MCF 10A (cell line): ENCODE measurements around the gene ADCY4. TPM values are rescaled to one million over a fixed set of nuclear protein-coding genes. Genes with fewer than 3 reads are reported as not detected.

Experiments used
- BruUV-seq: library from RNA; stranded (reverse); fragments of 400-500 nt; replicated peaks from 2 replicates; lab custom pipeline; 2021; lab: Mats Ljungman, UMichigan
- CTCF ChIA-PET: fragments of 300-600 bp; sonication (Branson Sonifier 250); formaldehyde crosslinking; extraction: SDS; loops from one replicate; lab custom pipeline; 2021; ENCODE audit warnings: antibody characterized with exemption, inconsistent platforms; lab: Yijun Ruan, JAX
- POLR2A ChIA-PET: fragments of 300-600, 350-650 bp; sonication (Branson Sonifier 250); formaldehyde crosslinking; extraction: SDS; loops from one replicate; lab custom pipeline; 2020; ENCODE audit warnings: antibody characterized with exemption, inconsistent platforms; lab: Yijun Ruan, JAX
- DNase-seq: peaks from one replicate; pipeline ENCODE4 v3.0.0-alpha.2; 2018; ENCODE audit not compliant: unreplicated experiment
- H3K27ac Mint-ChIP-seq: one replicate; pipeline ENCODE4 v1.8.0; 2022; ENCODE audit warnings: mild to moderate bottlenecking, low read depth, mixed read lengths; ENCODE audit not compliant: unreplicated experiment
- H3K27me3 Mint-ChIP-seq: one replicate; pipeline ENCODE4 v1.8.0; 2022; ENCODE audit warnings: mixed read lengths; ENCODE audit not compliant: insufficient read depth, unreplicated experiment
- H3K36me3 Mint-ChIP-seq: one replicate; pipeline ENCODE4 v1.8.0; 2022; ENCODE audit warnings: mild to moderate bottlenecking, moderate library complexity, mixed read lengths; ENCODE audit not compliant: insufficient read depth, unreplicated experiment
- H3K4me1 Mint-ChIP-seq: one replicate; pipeline ENCODE4 v1.8.0; 2022; ENCODE audit warnings: mixed read lengths; ENCODE audit not compliant: insufficient read depth, unreplicated experiment
- H3K4me3 Mint-ChIP-seq: one replicate; pipeline ENCODE4 v1.8.0; 2022; ENCODE audit warnings: mild to moderate bottlenecking, moderate library complexity, mixed read lengths; ENCODE audit not compliant: unreplicated experiment
- H3K9me3 Mint-ChIP-seq: one replicate; pipeline ENCODE4 v1.8.0; 2022; ENCODE audit warnings: mixed read lengths; ENCODE audit not compliant: unreplicated experiment
- CTCF ChIP-seq: fragments of 200-600 bp; IDR thresholded peaks from one replicate; pipeline ENCODE4 v1.8.0; 2022; ENCODE audit warnings: antibody characterized with exemption, mild to moderate bottlenecking; ENCODE audit not compliant: unreplicated experiment
- intact Hi-C: fragments of 100-400 bp; cut with micrococcal nuclease; formaldehyde crosslinking; loops from 2 replicates; pipeline ENCODE4 v1.14.1; 2022
- total RNA-seq: library from RNA; stranded (reverse); gene quantifications from 2 replicates; pipeline ENCODE4 v1.2.3, GENCODE V29; 2022

ADCY4 gene
- total RNA-seq, 1 experiment from 2014 or later, result not detected

- Mint-ChIP-seq H3K36me3 (peaks cover 17% of the 10 kb centered on the region), H3K4me1 (peaks cover 35% of the 10 kb centered on the region), H3K27me3 (no peaks in the 10 kb centered on the region), H3K9me3 (no peaks in the 10 kb centered on the region), H3K27ac (no peak within 1 kb of the TSS), H3K4me3 (peak within 1 kb of the TSS; percentile 69)
- peak; percentile 19 for TF ChIP-seq CTCF
- ChIA-PET CTCF (interaction anchor here (0.6 to 10.0 kb wide), 22 partner anchors 8 to 196 kb away, joined by 3 to 145 read pairs (median 7); partner anchors contain the start of genes CBLN3, DHRS1, IPO4 and KHNYN), POLR2A (interaction anchor here (0.6 to 7.2 kb wide), 17 partner anchors 11 to 219 kb away, joined by 3 to 101 read pairs (median 5); partner anchors contain the start of genes CBLN3, DHRS1, IRF9 and KHNYN)
- intact Hi-C loops, result no loop called here
- BruUV-seq, result no TSS peak
- peak; percentile 72 for DNase-seq
Measured at GRCh38 chr14:24310646-24311604, 23.9 kb downstream of the ADCY4 start, which contains the start of gene LTB4R. LTB4R (plus strand) TSS chr14:24311502; CDS start chr14:24315652, 4,150 bp downstream.

- no peaks in the 10 kb centered on the region for H3K9me3 Mint-ChIP-seq
- no peak for TF ChIP-seq CTCF
- peaks cover 35% of the 10 kb centered on the region for H3K4me1 Mint-ChIP-seq
- H3K4me3 Mint-ChIP-seq, result peak overlapping the region; percentile 69
- H3K27me3 Mint-ChIP-seq, result no peaks in the 10 kb centered on the region
- ChIA-PET CTCF (interaction anchor here (0.6 to 10.0 kb wide), 24 partner anchors 9 to 504 kb away, joined by 3 to 145 read pairs (median 6); partner anchors contain the start of genes CBLN3, DHRS1, IPO4 and KHNYN), POLR2A (interaction anchor here (0.7 to 7.2 kb wide), 20 partner anchors 11 to 1601 kb away, joined by 3 to 101 read pairs (median 4); partner anchors contain the start of genes CBLN3, CHMP4A, DHRS1 and IRF9)
- intact Hi-C loops, result no loop called here
- H3K36me3 Mint-ChIP-seq, result peaks cover 21% of the 10 kb centered on the region
- BruUV-seq, result no TSS peak
- no peak overlapping the region for H3K27ac Mint-ChIP-seq
- no peak for DNase-seq
Measured at GRCh38 chr14:24310265-24310645, 24.6 kb downstream of the ADCY4 start.

- H3K27ac Mint-ChIP-seq, result no peak within 1 kb of the TSS
- H3K4me3 Mint-ChIP-seq, result peak within 1 kb of the TSS; percentile 69
- CTCF ChIA-PET, result interaction anchor here (0.6 to 10.0 kb wide), 31 partner anchors 12 to 1549 kb away, joined by 3 to 145 read pairs (median 5); partner anchors contain the start of genes CBLN3, DHRS1, IPO4 and KHNYN
- no TSS peak for BruUV-seq
- H3K4me1 Mint-ChIP-seq, result peaks cover 32% of the 10 kb centered on the region
- intact Hi-C loops, result no loop called here
- POLR2A ChIA-PET, result interaction anchor here (0.7 to 7.2 kb wide), 22 partner anchors 10 to 1601 kb away, joined by 3 to 101 read pairs (median 4); partner anchors contain the start of genes CBLN3, CHMP4A, DHRS1 and GMPR2
- no peaks in the 10 kb centered on the region for H3K27me3 Mint-ChIP-seq
- TF ChIP-seq CTCF, result no peak
- peak; percentile 85 for DNase-seq
- H3K9me3 Mint-ChIP-seq, result no peaks in the 10 kb centered on the region
- H3K36me3 Mint-ChIP-seq, result peaks cover 26% of the 10 kb centered on the region
Measured at GRCh38 chr14:24309538-24310264, 25.2 kb downstream of the ADCY4 start, which contains the start of gene LTB4R2. LTB4R2 (plus strand) TSS chr14:24310140; CDS start chr14:24310665, 525 bp downstream.
